Activated CD8-positive, alpha-beta T cell treated with anti-CD3 and anti-CD28 coated beads, Interleukin-2, amount 10 ng/mL, durations not matched to agents 7 days and 5 days (primary cell): ENCODE data around the gene HOXA3. TPM values are rescaled to one million over a fixed set of nuclear protein-coding genes. Genes with fewer than 3 reads are reported as not detected.

ENCODE experiments used
- ATAC-seq: fragments of 150-1000 bp; cut with Tn5 transposase; one replicate; pipeline ENCODE4 v1.10.0; 2021; ENCODE audit warnings: moderate library complexity
- CTCF ChIA-PET: fragments of 350-600 bp; sonication (Branson Sonifier 250); formaldehyde crosslinking; loops from one replicate; lab custom pipeline; 2021; ENCODE audit warnings: antibody characterized with exemption; lab: Charles Lee
- POLR2A ChIA-PET: fragments of 350-600 bp; sonication (Branson Sonifier 250); formaldehyde crosslinking; loops from one replicate; lab custom pipeline; 2021; ENCODE audit warnings: antibody characterized with exemption; lab: Charles Lee
- DNase-seq: peaks from one replicate; pipeline ENCODE4 v3.0.0-alpha.2; 2020
- H3K27ac Mint-ChIP-seq: one replicate; pipeline ENCODE4 v1.8.0; 2021; ENCODE audit warnings: mild to moderate bottlenecking, mixed read lengths
- H3K27me3 Mint-ChIP-seq: one replicate; pipeline ENCODE4 v1.8.0; 2021; ENCODE audit warnings: low read depth, mixed read lengths
- H3K36me3 Mint-ChIP-seq: one replicate; pipeline ENCODE4 v1.8.0; 2021; ENCODE audit warnings: low read depth, mixed read lengths
- H3K4me1 Mint-ChIP-seq: one replicate; pipeline ENCODE4 v1.8.0; 2021; ENCODE audit warnings: low read depth, mixed read lengths
- H3K4me3 Mint-ChIP-seq: one replicate; pipeline ENCODE4 v1.8.0; 2021; ENCODE audit warnings: mild to moderate bottlenecking, mixed read lengths
- H3K9me3 Mint-ChIP-seq: one replicate; pipeline ENCODE4 v1.8.0; 2022; ENCODE audit warnings: mixed read lengths; ENCODE audit not compliant: insufficient read depth
- total RNA-seq, 2 experiments: library from RNA; stranded (reverse); gene quantifications; one replicate each; pipeline ENCODE4 v1.2.3, GENCODE V29; 2021

Gene HOXA3
- total RNA-seq, 2 experiments from 2014 or later = not detected

GRCh38 chr7:27141923-27142579 lies 10.3 kb downstream of the HOXA3 start:
- POLR2A ChIA-PET = no interaction called here
- DNase-seq = no peak

GRCh38 chr7:27141137-27141922 lies 11.1 kb downstream of the HOXA3 start:
- Mint-ChIP-seq H3K4me3 (no peak overlapping the region), H3K27ac (no peak overlapping the region), H3K36me3 (no peaks in the 10 kb centered on the region), H3K4me1 (peaks cover 2% of the 10 kb centered on the region), H3K27me3 (peaks cover 25% of the 10 kb centered on the region), H3K9me3 (no peaks in the 10 kb centered on the region)
- ChIA-PET POLR2A (no interaction called here), CTCF (no interaction called here)
- DNase-seq = no peak
- no peak for ATAC-seq

More at GRCh38 chr7:27141923-27142579, 10.3 kb downstream of the HOXA3 start:
- Mint-ChIP-seq H3K9me3 (no peaks in the 10 kb centered on the region), H3K4me3 (no peak overlapping the region), H3K27me3 (peaks cover 31% of the 10 kb centered on the region), H3K4me1 (peaks cover 2% of the 10 kb centered on the region), H3K27ac (no peak overlapping the region), H3K36me3 (no peaks in the 10 kb centered on the region)
- CTCF ChIA-PET = no interaction called here
- ATAC-seq = no peak

- H3K9me3 Mint-ChIP-seq = no peaks in the 10 kb centered on the region
- no peaks in the 10 kb centered on the region for H3K36me3 Mint-ChIP-seq
- peaks cover 4% of the 10 kb centered on the region for H3K4me1 Mint-ChIP-seq
- no peak overlapping the region for H3K4me3 Mint-ChIP-seq
- no peak for DNase-seq
- ATAC-seq = no peak
- CTCF ChIA-PET = no interaction called here
- H3K27ac Mint-ChIP-seq = no peak overlapping the region
- POLR2A ChIA-PET = no interaction called here
- peaks cover 30% of the 10 kb centered on the region for H3K27me3 Mint-ChIP-seq
These were observed 12.1 kb downstream of the HOXA3 start for GRCh38 chr7:27140126-27140857.

DNA sequence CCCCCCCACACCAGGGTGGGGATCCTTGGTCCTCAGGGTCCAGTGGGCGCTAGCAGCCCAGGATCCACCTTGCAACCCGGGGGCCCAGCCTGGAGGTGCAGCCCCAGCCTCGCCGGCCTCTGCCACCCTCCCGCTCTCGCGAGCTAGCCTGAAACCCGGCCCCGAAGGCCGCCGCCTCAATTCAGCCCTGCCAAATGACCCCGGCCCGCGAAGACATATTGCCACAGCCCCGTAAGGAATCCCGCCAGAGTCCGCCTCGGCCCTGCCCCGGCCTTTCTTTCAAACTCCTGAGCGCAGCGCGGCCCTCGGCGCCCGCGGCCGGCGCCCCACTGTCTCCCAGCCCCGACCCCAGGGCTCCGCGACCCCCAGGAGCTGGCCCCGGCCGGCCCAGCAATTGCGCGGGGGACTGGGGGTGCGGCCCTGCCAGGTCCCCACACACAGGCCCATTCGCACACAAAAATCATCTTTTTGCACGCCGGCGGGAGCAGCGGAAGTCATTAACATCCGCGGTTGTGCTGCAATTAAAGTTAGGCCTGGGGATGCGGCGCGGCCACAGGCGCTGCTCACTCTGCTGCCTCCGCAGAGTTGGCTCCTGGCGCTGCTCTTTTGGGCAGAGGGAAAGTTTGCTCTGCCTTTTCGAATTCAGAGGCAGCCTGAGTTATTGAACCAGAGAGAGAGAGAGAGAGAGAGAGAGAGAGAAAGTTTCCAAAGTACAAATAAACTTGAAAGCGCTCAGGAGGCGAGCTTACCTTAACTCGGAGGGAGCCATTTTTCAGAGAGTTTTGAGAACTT lies 12.9 kb downstream of the HOXA3 start:
- Mint-ChIP-seq H3K4me3 (no peak overlapping the region), H3K27ac (no peak overlapping the region), H3K27me3 (peaks cover 34% of the 10 kb centered on the region), H3K9me3 (no peaks in the 10 kb centered on the region), H3K36me3 (no peaks in the 10 kb centered on the region), H3K4me1 (peaks cover 12% of the 10 kb centered on the region)
- POLR2A ChIA-PET = no interaction called here
- ATAC-seq = no peak
- DNase-seq = no peak
- CTCF ChIA-PET = no interaction called here

DNA sequence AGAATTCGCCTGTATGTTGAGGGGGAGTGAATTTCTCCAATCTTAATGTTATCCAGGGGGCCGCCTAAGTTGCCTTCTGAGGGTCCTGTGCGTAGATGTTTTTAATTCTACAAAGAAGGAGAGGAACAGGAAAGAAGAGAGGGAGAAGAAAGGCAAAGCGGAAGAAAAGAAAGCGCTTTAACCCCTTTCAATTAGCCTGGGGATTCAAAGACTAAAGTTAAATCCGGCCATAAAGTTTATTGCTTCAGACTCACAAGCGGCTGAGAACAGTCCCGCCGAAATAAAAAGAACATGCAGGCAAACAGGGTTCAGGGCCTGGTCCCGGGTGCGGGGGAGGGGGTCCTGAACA lies 13.4 kb downstream of the HOXA3 start:
- Mint-ChIP-seq H3K4me3 (no peak overlapping the region), H3K27me3 (peaks cover 38% of the 10 kb centered on the region), H3K27ac (no peak overlapping the region), H3K4me1 (peaks cover 17% of the 10 kb centered on the region), H3K36me3 (no peaks in the 10 kb centered on the region), H3K9me3 (no peaks in the 10 kb centered on the region)
- CTCF ChIA-PET = no interaction called here
- ATAC-seq = no peak
- POLR2A ChIA-PET = no interaction called here
- DNase-seq = no peak

GRCh38 chr7:27138472-27138871 lies 13.9 kb downstream of the HOXA3 start:
- ChIA-PET CTCF (no interaction called here), POLR2A (no interaction called here)
- Mint-ChIP-seq H3K27me3 (peaks cover 41% of the 10 kb centered on the region), H3K4me1 (peaks cover 20% of the 10 kb centered on the region), H3K27ac (no peak overlapping the region), H3K9me3 (no peaks in the 10 kb centered on the region), H3K4me3 (no peak overlapping the region), H3K36me3 (no peaks in the 10 kb centered on the region)
- ATAC-seq (no peak), DNase-seq (no peak)

DNA sequence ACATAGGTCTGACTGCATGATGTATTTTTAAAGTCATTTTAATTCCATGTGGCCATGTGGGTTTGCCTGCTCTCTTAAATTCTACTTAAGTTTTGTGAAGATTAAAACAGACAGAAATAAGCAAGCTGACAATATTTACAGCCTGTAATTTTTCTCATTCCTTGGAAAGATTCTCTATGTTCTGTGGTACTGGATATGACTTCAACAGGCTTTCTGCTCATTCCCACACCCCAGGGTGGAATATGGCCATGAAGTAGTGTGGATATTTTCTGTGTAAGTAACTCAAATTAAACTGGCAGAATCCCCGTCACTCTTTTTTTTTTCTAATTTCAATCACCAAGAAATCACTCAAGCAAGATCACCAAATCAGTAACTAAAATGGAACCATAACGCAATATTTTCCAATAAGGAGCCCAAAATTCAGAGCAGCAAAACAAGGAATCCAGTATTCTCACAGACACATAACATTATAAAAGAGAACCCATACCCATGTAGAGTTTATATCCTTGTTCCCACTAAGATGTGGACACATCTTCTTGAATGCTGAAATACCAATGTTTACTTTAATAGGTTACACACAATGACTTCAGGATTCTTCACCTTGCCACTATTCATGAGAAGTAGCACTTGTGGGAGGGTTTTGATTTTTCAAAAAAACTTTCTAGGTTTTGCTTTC lies 14.6 kb downstream of the HOXA3 start:
- ChIA-PET CTCF (no interaction called here), POLR2A (no interaction called here)
- Mint-ChIP-seq H3K27ac (no peak overlapping the region), H3K4me3 (no peak overlapping the region), H3K4me1 (peaks cover 20% of the 10 kb centered on the region), H3K9me3 (no peaks in the 10 kb centered on the region), H3K27me3 (peaks cover 46% of the 10 kb centered on the region), H3K36me3 (no peaks in the 10 kb centered on the region)
- DNase-seq (no peak), ATAC-seq (no peak)

- Mint-ChIP-seq H3K27me3 (peaks cover 47% of the 10 kb centered on the region), H3K4me1 (peaks cover 20% of the 10 kb centered on the region), H3K27ac (no peak overlapping the region), H3K4me3 (no peak overlapping the region), H3K36me3 (no peaks in the 10 kb centered on the region), H3K9me3 (no peaks in the 10 kb centered on the region)
- DNase-seq (no peak), ATAC-seq (no peak)
- ChIA-PET POLR2A (no interaction called here), CTCF (interaction anchor here (1.4 kb wide), 1 partner anchor 16 kb away, joined by 5 read pairs; no protein-coding TSS in a partner anchor)
These were observed 18.0 kb downstream of the HOXA3 start for GRCh38 chr7:27134392-27134791.

DNA sequence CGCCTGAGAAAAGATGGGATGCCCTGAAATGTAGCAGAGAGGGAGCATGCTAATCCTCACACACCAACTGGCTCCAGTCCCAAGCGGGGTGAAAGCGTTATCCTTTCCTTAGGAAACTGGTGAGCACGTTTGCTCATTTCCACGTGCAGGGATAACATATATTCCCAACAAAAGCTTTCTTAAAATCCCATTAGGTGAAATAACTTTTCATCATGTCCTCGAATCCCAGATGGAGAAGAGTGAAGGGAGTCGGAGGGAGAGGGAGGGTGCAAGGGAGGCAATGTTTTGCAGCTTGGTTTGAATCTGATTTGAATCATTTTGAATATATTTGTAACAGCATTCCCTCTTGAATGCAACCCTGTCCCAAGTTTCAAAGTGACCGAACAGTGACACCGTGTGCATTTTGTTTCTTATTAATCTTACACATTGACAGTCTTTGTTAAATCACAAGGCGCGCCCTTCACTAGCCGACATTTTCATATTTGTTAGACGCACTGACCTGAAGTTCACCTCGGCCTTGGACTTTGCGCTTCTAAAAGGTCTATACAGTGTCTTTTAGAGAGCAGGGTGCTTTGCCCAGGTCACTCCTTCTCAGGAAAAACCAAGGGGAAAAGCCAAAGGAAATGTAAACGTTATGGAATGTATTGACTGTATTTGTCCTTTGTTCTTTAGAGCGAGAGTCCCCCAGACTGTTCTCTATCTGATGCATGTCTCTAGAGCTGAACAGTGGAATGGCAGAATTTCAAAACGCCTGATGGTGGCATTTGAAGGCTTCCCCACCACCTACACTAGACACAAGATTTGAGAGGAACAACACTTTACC lies 18.8 kb downstream of the HOXA3 start:
- ChIA-PET POLR2A (no interaction called here), CTCF (interaction anchor here (1.4 kb wide), 1 partner anchor 16 kb away, joined by 5 read pairs; no protein-coding TSS in a partner anchor)
- ATAC-seq (no peak), DNase-seq (no peak)
- Mint-ChIP-seq H3K9me3 (no peaks in the 10 kb centered on the region), H3K4me3 (no peak overlapping the region), H3K27ac (no peak overlapping the region), H3K4me1 (peaks cover 20% of the 10 kb centered on the region), H3K27me3 (peaks cover 48% of the 10 kb centered on the region), H3K36me3 (no peaks in the 10 kb centered on the region)

- ATAC-seq (no peak), DNase-seq (no peak)
- H3K27ac Mint-ChIP-seq = no peak overlapping the region
- no peaks in the 10 kb centered on the region for H3K9me3 Mint-ChIP-seq
- POLR2A ChIA-PET = no interaction called here
- peaks cover 20% of the 10 kb centered on the region for H3K4me1 Mint-ChIP-seq
- H3K4me3 Mint-ChIP-seq = no peak overlapping the region
- peaks cover 48% of the 10 kb centered on the region for H3K27me3 Mint-ChIP-seq
- CTCF ChIA-PET = no interaction called here
- no peaks in the 10 kb centered on the region for H3K36me3 Mint-ChIP-seq
These were observed 19.4 kb downstream of the HOXA3 start for GRCh38 chr7:27132978-27133377.
